Endodermal cell (in vitro differentiated cells): ENCODE results near the gene PLCD1. TPM values are rescaled to one million over a fixed set of nuclear protein-coding genes. Genes with fewer than 3 reads are reported as not detected.

ENCODE experiments used
- DNase-seq: peaks from one replicate; pipeline ENCODE4 v3.0.0-alpha.2; 2017
- H3K27ac ChIP-seq: 2 replicates; pipeline ENCODE4 v1.5.1; 2013; ENCODE audit warnings: mild to moderate bottlenecking, low read depth, low read length, moderate library complexity
- H3K27me3 ChIP-seq: 2 replicates; pipeline ENCODE4 v1.6.1; 2013; ENCODE audit warnings: mild to moderate bottlenecking, low read length, moderate library complexity; ENCODE audit not compliant: insufficient read depth, control insufficient read depth, poor library complexity, severe bottlenecking
- H3K36me3 ChIP-seq: 2 replicates; pipeline ENCODE4 v1.7.0; 2013; ENCODE audit warnings: mild to moderate bottlenecking, low read length, moderate library complexity; ENCODE audit not compliant: control insufficient read depth, insufficient read depth
- H3K4me1 ChIP-seq: one replicate; pipeline ENCODE4 v1.7.0; 2013; ENCODE audit warnings: low read length; ENCODE audit not compliant: control insufficient read depth, insufficient read depth
- H3K4me3 ChIP-seq: 2 replicates; pipeline ENCODE4 v1.5.1; 2013; ENCODE audit warnings: mild to moderate bottlenecking, low read length, moderate library complexity
- H3K9ac ChIP-seq: 2 replicates; pipeline ENCODE4 v1.6.1; 2013; ENCODE audit warnings: mild to moderate bottlenecking, low read length, moderate library complexity; ENCODE audit not compliant: poor library complexity, severe bottlenecking; ENCODE audit errors: extremely low read depth
- H3K9me3 ChIP-seq: 2 replicates; pipeline ENCODE4 v1.6.1; 2013; ENCODE audit warnings: mild to moderate bottlenecking, low read length, moderate library complexity; ENCODE audit not compliant: control insufficient read depth
- H3K27ac Mint-ChIP-seq: 2 replicates; pipeline ENCODE4 v1.8.0; 2020; ENCODE audit warnings: mixed read lengths
- H3K27me3 Mint-ChIP-seq: 2 replicates; pipeline ENCODE4 v1.8.0; 2021; ENCODE audit warnings: mild to moderate bottlenecking, mixed read lengths; ENCODE audit not compliant: insufficient read depth
- H3K36me3 Mint-ChIP-seq: 2 replicates; pipeline ENCODE4 v1.8.0; 2020; ENCODE audit warnings: low read depth, mixed read lengths
- H3K4me1 Mint-ChIP-seq: 2 replicates; pipeline ENCODE4 v1.8.0; 2020; ENCODE audit warnings: mixed read lengths
- H3K4me3 Mint-ChIP-seq: 2 replicates; pipeline ENCODE4 v1.8.0; 2020; ENCODE audit warnings: mild to moderate bottlenecking, moderate library complexity, mixed read lengths
- H3K9me3 Mint-ChIP-seq: 2 replicates; pipeline ENCODE4 v1.8.0; 2020; ENCODE audit warnings: mild to moderate bottlenecking, mixed read lengths
- CTCF ChIP-seq: fragments of 200-600 bp; sonication (generic); conservative IDR thresholded peaks from 2 replicates; pipeline ENCODE4 v1.5.0; 2021; ENCODE audit warnings: antibody characterized with exemption, mild to moderate bottlenecking
- WGBS, 2 experiments: methylation state at CpG; one replicate each; pipeline versions ENCODE4 v1.1.5 to v1.1.7; 2013; ENCODE audit warnings: missing lambda C conversion rate in 2 of 2, mixed read lengths in 1 of 2; ENCODE audit not compliant: insufficient coverage in 1 of 2, insufficient read length in 1 of 2; 5-methylcytosine and 5-hydroxymethylcytosine counted together
- total RNA-seq, 2 donors: library from RNA; stranded (reverse); fragmentation: NEBNext Ultra II Directional in 1 of 2; extraction: Animal tissue kit (Norgen Biotek cat#: 25700) in 1 of 2; gene quantifications; 2 replicates in 1 of 2; 3 replicates in 1 of 2; pipeline ENCODE4 v1.2.1, GENCODE V29; 2021

PLCD1 gene
- total RNA-seq, 2 donors from 2014 or later: 54.3 to 66.6 TPM

- Mint-ChIP-seq H3K27ac (peak overlapping the region; percentile 80), H3K4me3 (peak overlapping the region; percentile 11), H3K4me1 (peaks cover 45% of the 10 kb centered on the region), H3K27me3 (no peaks in the 10 kb centered on the region), H3K9me3 (no peaks in the 10 kb centered on the region), H3K36me3 (peaks cover 1% of the 10 kb centered on the region)
- no peak overlapping the region for H3K9ac ChIP-seq
- no peaks in the 10 kb centered on the region for H3K9me3 ChIP-seq
- DNase-seq: peak; percentile 65
- H3K27me3 ChIP-seq: no peaks in the 10 kb centered on the region
- H3K27ac ChIP-seq: no peak overlapping the region
- H3K36me3 ChIP-seq: peaks cover 5% of the 10 kb centered on the region
- TF ChIP-seq CTCF: peak; percentile 55
- WGBS, 2 experiments: 94 to 95% methylated on average over 6 to 8 of the region's 8 CpGs
- peaks cover 13% of the 10 kb centered on the region for H3K4me1 ChIP-seq
- H3K4me3 ChIP-seq: no peak overlapping the region
Measured at GRCh38 chr3:37985637-37986320, 43.7 kb downstream of the PLCD1 start.

GRCh38 chr3:37984596-37984995, 44.8 kb downstream of the PLCD1 start:
- no peak overlapping the region for H3K27ac ChIP-seq
- peaks cover 36% of the 10 kb centered on the region for H3K4me1 Mint-ChIP-seq
- H3K36me3 ChIP-seq: peaks cover 5% of the 10 kb centered on the region
- 83 to 95% methylated on average over 6 to 7 of the region's 7 CpGs for WGBS, 2 experiments
- no peaks in the 10 kb centered on the region for H3K9me3 Mint-ChIP-seq
- no peak overlapping the region for H3K4me3 ChIP-seq
- DNase-seq: peak; percentile 28
- no peak overlapping the region for H3K4me3 Mint-ChIP-seq
- H3K27me3 ChIP-seq: no peaks in the 10 kb centered on the region
- peaks cover 1% of the 10 kb centered on the region for H3K36me3 Mint-ChIP-seq
- no peaks in the 10 kb centered on the region for H3K27me3 Mint-ChIP-seq
- H3K27ac Mint-ChIP-seq: no peak overlapping the region
- no peak overlapping the region for H3K9ac ChIP-seq
- H3K4me1 ChIP-seq: peaks cover 13% of the 10 kb centered on the region
- no peak for TF ChIP-seq CTCF
- H3K9me3 ChIP-seq: no peaks in the 10 kb centered on the region

- Mint-ChIP-seq H3K36me3 (peaks cover 1% of the 10 kb centered on the region), H3K27ac (no peak overlapping the region), H3K9me3 (no peaks in the 10 kb centered on the region), H3K4me3 (no peak overlapping the region), H3K4me1 (peaks cover 30% of the 10 kb centered on the region), H3K27me3 (no peaks in the 10 kb centered on the region)
- peaks cover 5% of the 10 kb centered on the region for H3K36me3 ChIP-seq
- DNase-seq: peak; percentile 16
- H3K4me3 ChIP-seq: no peak overlapping the region
- TF ChIP-seq CTCF: no peak
- H3K27ac ChIP-seq: no peak overlapping the region
- no peak overlapping the region for H3K9ac ChIP-seq
- peaks cover 13% of the 10 kb centered on the region for H3K4me1 ChIP-seq
- WGBS, 2 experiments: 93 to 100% methylated on average over 5 to 7 of the region's 7 CpGs
- no peaks in the 10 kb centered on the region for H3K9me3 ChIP-seq
- H3K27me3 ChIP-seq: no peaks in the 10 kb centered on the region
Measured at GRCh38 chr3:37984051-37984450, 45.4 kb downstream of the PLCD1 start.
